Neural cell (in vitro differentiated cells): ENCODE measurements around the gene OR13J1.

Experiments
- CTCF ChIP-seq: fragments of 450-650 bp; IDR thresholded peaks from 2 replicates; pipeline ENCODE4 v1.5.1; 2014; ENCODE audit warnings: antibody characterized with exemption, mild to moderate bottlenecking, moderate library complexity; ENCODE audit not compliant: poor library complexity, severe bottlenecking
- EZH2 ChIP-seq: fragments of 200-600, 300-800 bp; shearing (Covaris generic), sonication (generic); IDR thresholded peaks from 2 replicates; pipeline ENCODE4 v1.6.1; 2014; ENCODE audit warnings: antibody characterized with exemption, low read length, borderline replicate concordance, mild to moderate bottlenecking; ENCODE audit not compliant: insufficient read depth, poor library complexity, severe bottlenecking
- POLR2AphosphoS5 ChIP-seq: IDR thresholded peaks from 2 replicates; pipeline ENCODE4 v1.6.1; 2012
- SMC3 ChIP-seq: fragments of 450-650 bp; conservative IDR thresholded peaks from 2 replicates; pipeline ENCODE4 v1.6.1; 2014; ENCODE audit warnings: antibody characterized with exemption, mild to moderate bottlenecking, moderate library complexity; ENCODE audit not compliant: poor library complexity

GRCh38 chr9:35820076-35820475 is 50.1 kb downstream of the OR13J1 start:
- TF ChIP-seq CTCF (no peak), EZH2 (no peak), POLR2AphosphoS5 (no peak), SMC3 (no peak)
